Measurements from ENCODE around the gene ZSCAN12.

DNA sequence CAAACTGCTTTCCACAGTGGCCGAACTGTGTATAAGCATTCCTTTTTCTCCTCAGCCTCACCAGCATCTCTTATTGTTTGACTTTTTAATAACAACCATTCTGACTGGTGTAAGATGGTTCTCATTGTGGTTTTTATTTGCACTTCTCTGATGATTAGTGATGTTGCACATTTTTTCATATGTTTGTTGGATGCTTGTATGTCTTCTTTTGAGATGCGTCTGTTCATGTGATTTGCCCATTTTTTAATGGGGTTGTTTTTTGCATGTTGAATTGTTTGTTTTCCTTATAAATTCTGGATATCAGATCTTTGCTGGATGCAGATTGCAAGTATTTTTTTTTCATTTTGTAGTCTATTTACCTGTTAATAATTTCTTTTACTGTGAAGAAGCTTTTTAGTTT, 11.2 kb upstream of the ZSCAN12 start:
- TF ChIP-seq, protein P1, sequence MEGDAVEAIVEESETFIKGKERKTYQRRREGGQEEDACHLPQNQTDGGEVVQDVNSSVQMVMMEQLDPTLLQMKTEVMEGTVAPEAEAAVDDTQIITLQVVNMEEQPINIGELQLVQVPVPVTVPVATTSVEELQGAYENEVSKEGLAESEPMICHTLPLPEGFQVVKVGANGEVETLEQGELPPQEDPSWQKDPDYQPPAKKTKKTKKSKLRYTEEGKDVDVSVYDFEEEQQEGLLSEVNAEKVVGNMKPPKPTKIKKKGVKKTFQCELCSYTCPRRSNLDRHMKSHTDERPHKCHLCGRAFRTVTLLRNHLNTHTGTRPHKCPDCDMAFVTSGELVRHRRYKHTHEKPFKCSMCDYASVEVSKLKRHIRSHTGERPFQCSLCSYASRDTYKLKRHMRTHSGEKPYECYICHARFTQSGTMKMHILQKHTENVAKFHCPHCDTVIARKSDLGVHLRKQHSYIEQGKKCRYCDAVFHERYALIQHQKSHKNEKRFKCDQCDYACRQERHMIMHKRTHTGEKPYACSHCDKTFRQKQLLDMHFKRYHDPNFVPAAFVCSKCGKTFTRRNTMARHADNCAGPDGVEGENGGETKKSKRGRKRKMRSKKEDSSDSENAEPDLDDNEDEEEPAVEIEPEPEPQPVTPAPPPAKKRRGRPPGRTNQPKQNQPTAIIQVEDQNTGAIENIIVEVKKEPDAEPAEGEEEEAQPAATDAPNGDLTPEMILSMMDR (conservative IDR thresholded peaks at IDR 0.05; ENCODE audit: low read length), result no peak
- no peak for TF ChIP-seq EZH2phosphoT487 (IDR thresholded peaks at IDR 0.05; ENCODE audit: borderline replicate concordance, low read depth, low read length)
